K562 (cell line): ENCODE measurements around the gene SVIL. TPM values are rescaled to one million over a fixed set of nuclear protein-coding genes. Genes with fewer than 3 reads are reported as not detected.

Experiments used
- ATAC-seq: fragments of 200-7000 bp; cut with Tn5 transposase; 3 replicates; pipeline ENCODE4 v1.9.1; 2020; ENCODE audit warnings: moderate library complexity
- BruUV-seq: library from RNA; stranded (reverse); fragments of 400-500 nt; replicated peaks from 2 replicates; lab custom pipeline; 2021; lab: Mats Ljungman, UMichigan
- CTCF ChIA-PET: fragments of 300-600 bp; formaldehyde crosslinking; extraction: SDS; loops from one replicate; lab custom pipeline; 2021; ENCODE audit warnings: low intra/inter-chr PET ratio; lab: Yijun Ruan, JAX
- POLR2A ChIA-PET: fragments of 300-600, 350-650 bp; sonication (Branson Sonifier 250); formaldehyde crosslinking; extraction: SDS; loops from one replicate; lab custom pipeline; 2021; ENCODE audit warnings: antibody characterized with exemption, inconsistent platforms; lab: Yijun Ruan, JAX
- DNase-seq, 4 experiments: peaks; one replicate each; pipeline versions ENCODE4 v3.0.0 to v3.0.0-alpha.2; 2011 to 2018; ENCODE audit warnings: low spot score in 3 of 4, mixed read lengths in 3 of 4; ENCODE audit errors: extremely low read depth in 1 of 4
- FAIRE-seq: peaks from 2 replicates; lab custom pipeline; 2011; peaks lifted over from hg19 to GRCh38; lab: Jason Lieb, UNC
- H2AFZ ChIP-seq: 2 replicates; pipeline ENCODE4 v1.6.0; 2011; ENCODE audit warnings: low read depth, low read length, control low read depth, inconsistent platforms
- H3K27ac ChIP-seq: fragments of 200-600 bp; 3 replicates; pipeline ENCODE4 v1.8.0; 2011; ENCODE audit warnings: low read depth, mild to moderate bottlenecking, control low read depth, inconsistent platforms, low read length, moderate library complexity, mixed read lengths; ENCODE audit errors: extremely low read depth
- H3K27me3 ChIP-seq, 2 experiments: fragments of 300-600 bp in 1 of 2; 2 replicates in 1 of 2; 3 replicates in 1 of 2; pipeline versions ENCODE4 v1.6.0 to v1.8.0; 2011; ENCODE audit warnings: inconsistent platforms in 2 of 2, low read length in 2 of 2, mild to moderate bottlenecking in 1 of 2, mixed read lengths in 1 of 2, moderate library complexity in 1 of 2; ENCODE audit not compliant: control insufficient read depth in 2 of 2, insufficient read depth in 2 of 2
- H3K36me3 ChIP-seq: fragments of 300-600 bp; 3 replicates; pipeline ENCODE4 v1.8.0; 2011; ENCODE audit warnings: mild to moderate bottlenecking, low read length, inconsistent platforms; ENCODE audit not compliant: control insufficient read depth, insufficient read depth
- H3K4me1 ChIP-seq, 2 experiments: fragments of 200-600 bp in 1 of 2; replicated peaks in 1 of 2; 2 replicates in 1 of 2; 3 replicates in 1 of 2; pipeline versions ENCODE4 v1.5.1 to v1.8.0; 2011; ENCODE audit warnings: inconsistent platforms in 2 of 2, low read length in 2 of 2, mild to moderate bottlenecking in 1 of 2, mixed read lengths in 1 of 2, moderate library complexity in 1 of 2; ENCODE audit not compliant: control insufficient read depth in 2 of 2, insufficient read depth in 2 of 2
- H3K4me2 ChIP-seq: 2 replicates; pipeline ENCODE4 v1.6.1; 2011; ENCODE audit warnings: low read length, control low read depth, inconsistent platforms, mixed read lengths; ENCODE audit not compliant: insufficient read depth
- H3K4me3 ChIP-seq: fragments of 200-600 bp; sonication (generic), shearing (Covaris generic); 2 replicates; pipeline ENCODE4 v1.5.1; 2016; ENCODE audit warnings: control low read depth, inconsistent platforms
- H3K79me2 ChIP-seq: fragments of 200-600 bp; 3 replicates; pipeline ENCODE4 v1.8.0; 2011; ENCODE audit warnings: low read length, inconsistent platforms; ENCODE audit not compliant: control insufficient read depth, insufficient read depth
- H3K9ac ChIP-seq, 2 experiments: 2 replicates each; pipeline versions ENCODE4 v1.6.0 to v1.6.1; 2011; ENCODE audit warnings: low read depth in 2 of 2, low read length in 2 of 2, control low read depth in 1 of 2, inconsistent platforms in 1 of 2, mild to moderate bottlenecking in 1 of 2, mixed read lengths in 1 of 2; ENCODE audit not compliant: insufficient read depth in 1 of 2
- H3K9me1 ChIP-seq: one replicate; pipeline ENCODE4 v1.6.0; 2011; ENCODE audit warnings: inconsistent platforms, mild to moderate bottlenecking, low read length, moderate library complexity; ENCODE audit not compliant: control insufficient read depth, insufficient read depth
- H3K9me3 ChIP-seq: replicated peaks from 2 replicates; pipeline ENCODE4 v1.5.1; 2011; ENCODE audit warnings: low read depth, low read length, inconsistent platforms; ENCODE audit not compliant: control insufficient read depth, insufficient read depth
- H4K20me1 ChIP-seq: replicated peaks from 2 replicates; pipeline ENCODE4 v1.6.1; 2011; ENCODE audit warnings: low read length, inconsistent platforms, mixed read lengths; ENCODE audit not compliant: control insufficient read depth, insufficient read depth
- CGGBP1 ChIP-seq: fragments of 250-450 bp; sonication (Bioruptor Pico); IDR thresholded peaks from 2 replicates; pipeline ENCODE4 v1.9.0; 2021; ENCODE audit warnings: mild to moderate bottlenecking
- FOXK2 ChIP-seq, 2 experiments: fragments of 450-650 bp; IDR thresholded peaks in 1 of 2; conservative IDR thresholded peaks in 1 of 2; 2 replicates each; pipeline ENCODE4 v1.6.1; 2016; ENCODE audit warnings: low read depth in 2 of 2, mild to moderate bottlenecking in 1 of 2
- FOXM1 ChIP-seq, 2 experiments: fragments of 450-650 bp in 1 of 2; sonication (generic) in 1 of 2; formaldehyde crosslinking in 1 of 2; IDR thresholded peaks; 2 replicates each; pipeline versions ENCODE4 v1.6.1 to v1.9.0; 2017 to 2022; ENCODE audit warnings: low read depth in 2 of 2, mild to moderate bottlenecking in 2 of 2, missing genetic modification reagents in 1 of 2, moderate library complexity in 1 of 2
- HDAC2 ChIP-seq: fragments of 450-650 bp; IDR thresholded peaks from 2 replicates; pipeline ENCODE4 v1.6.1; 2016; ENCODE audit warnings: mild to moderate bottlenecking
- KLF10 ChIP-seq: fragments of 250-450 bp; sonication (Bioruptor Pico); IDR thresholded peaks from 2 replicates; pipeline ENCODE4 v1.6.1; 2021; ENCODE audit warnings: matching md5 sums
- MTA1 ChIP-seq: fragments of 450-650 bp; IDR thresholded peaks from 2 replicates; pipeline ENCODE4 v1.6.1; 2017; ENCODE audit warnings: borderline replicate concordance
- SMARCB1 ChIP-seq: IDR thresholded peaks from 2 replicates; pipeline ENCODE4 v1.6.1; 2011; ENCODE audit warnings: improper control_type of control experiment, low read depth; ENCODE audit not compliant: insufficient read length
- SOX6 ChIP-seq: fragments of 450-650 bp; IDR thresholded peaks from 2 replicates; pipeline ENCODE4 v1.6.1; 2014; ENCODE audit warnings: mild to moderate bottlenecking
- ZNF217 ChIP-seq: sonication (generic); formaldehyde crosslinking; IDR thresholded peaks from 2 replicates; pipeline ENCODE4 v1.8.0; 2022; ENCODE audit warnings: mild to moderate bottlenecking, missing genetic modification reagents
- ZNF263 ChIP-seq: sonication (generic); formaldehyde crosslinking; IDR thresholded peaks from 2 replicates; pipeline ENCODE4 v1.8.0; 2022; ENCODE audit warnings: mild to moderate bottlenecking, missing genetic modification reagents, borderline replicate concordance
- ZNF354B ChIP-seq: fragments of 250-450 bp; sonication (Bioruptor Pico); IDR thresholded peaks from 2 replicates; pipeline ENCODE4 v1.4.0; 2020
- ZSCAN32 ChIP-seq: fragments of 450-650 bp; formaldehyde crosslinking; IDR thresholded peaks from 2 replicates; pipeline ENCODE4 v1.4.0; 2020; ENCODE audit warnings: mild to moderate bottlenecking, moderate library complexity
- WGBS: fragments of 100-300 bp; shearing (Covaris generic); methylation state at CpG from one replicate; pipeline ENCODE4 v1.1.6; 2016; ENCODE audit warnings: low coverage, mixed read lengths; ENCODE audit not compliant: insufficient coverage; ENCODE audit errors: missing lambda C conversion rate; 5-methylcytosine and 5-hydroxymethylcytosine counted together
- in situ Hi-C: fragments of 300-500 bp; cut with MboI; formaldehyde crosslinking; loops from 4 replicates; pipeline ENCODE4 v1.15.0; 2018; ENCODE audit warnings: inconsistent platforms, mixed read lengths
- intact Hi-C: fragments of 100-400 bp; cut with micrococcal nuclease; formaldehyde crosslinking; loops from 2 replicates; pipeline ENCODE4 v1.14.2; 2022
- polyA plus RNA-seq, 8 experiments: library from polyadenylated mRNA; depleted of rRNA in 4 of 8; stranded (reverse) in 5 of 8; unstranded in 3 of 8; fragments of >200 nt; fragmentation: Nextera tagmentation in 2 of 8; fragmentation: Illumina TruSeq in 1 of 8; extraction: Ambion mirVana in 2 of 8; extraction: Trizol in 1 of 8; gene quantifications; 2 replicates each; pipeline versions ENCODE4 v1.2.1 to v1.2.3, GENCODE V29; 2011 to 2014; ENCODE audit warnings: inconsistent platforms in 1 of 8, missing spikeins in 1 of 8
- total RNA-seq, 7 experiments: library from RNA; depleted of rRNA in 6 of 7; stranded (reverse); fragments of >200 nt in 6 of 7; fragmentation: Illumina TruSeq in 2 of 7; extraction: Trizol in 2 of 7; gene quantifications; 2 replicates each; pipeline versions ENCODE4 v1.2.1 to v1.2.3, GENCODE V29; 2011 to 2021; ENCODE audit warnings: low replicate concordance in 1 of 7

SVIL gene
- total and polyA plus RNA-seq, 9 of the 15 experiments (the other 6 are each of a cell fraction or from before 2014, with no cell fraction given) = under 0.01 to 0.18 (median 0.05) TPM; not detected in 3

GRCh38 chr10:29431711-29432110, 203.1 kb downstream of the SVIL start:
- intact Hi-C loops = no loop called here
- H3K27me3 ChIP-seq = no peaks in the 10 kb centered on the region
- no peak for DNase-seq
- no peak for ATAC-seq
- H3K4me2 ChIP-seq = no peak overlapping the region
- no peak overlapping the region for H3K4me3 ChIP-seq
- in situ Hi-C loops = no loop called here
- no peak overlapping the region for H3K9ac ChIP-seq
- TF ChIP-seq SMARCB1 = no peak
- no peak for TF ChIP-seq SOX6
- TF ChIP-seq KLF10 = no peak
- no peak for TF ChIP-seq ZSCAN32 (CRISPR knock-in tag)
- TF ChIP-seq MTA1 = no peak
- TF ChIP-seq ZNF263 (CRISPR knock-in tag) = no peak
- no peak for TF ChIP-seq ZNF217 (CRISPR knock-in tag)
- TF ChIP-seq ZNF354B (CRISPR knock-in tag) = no peak
- TF ChIP-seq CGGBP1 (CRISPR knock-in tag) = no peak
- no peak for TF ChIP-seq FOXM1 (IDR thresholded peaks at IDR 0.05; ENCODE audit: low read depth)
- no peak for TF ChIP-seq FOXM1 (CRISPR knock-in tag; IDR thresholded peaks at IDR 0.05; ENCODE audit: low read depth)
- TF ChIP-seq FOXK2 (conservative IDR thresholded peaks at IDR 0.05 in 1 of 2, IDR thresholded peaks at IDR 0.05 in 1 of 2; ENCODE audit: low read depth in 2 of 2) = no peak
- TF ChIP-seq HDAC2 = no peak
- TF ChIP-seq, all 486 proteins: peak for 0
- H3K4me1 ChIP-seq = no peaks in the 10 kb centered on the region
- WGBS = 18% methylated on average over 1 of the region's 1 CpG
- ChIA-PET CTCF (no interaction called here), POLR2A (no interaction called here)
- H3K9me1 ChIP-seq = no peaks in the 10 kb centered on the region
- H4K20me1 ChIP-seq = 0 out of 2 replicates have a peak, but pooled peaks cover 4% of the 10 kb centered on the region
- BruUV-seq = no TSS peak
- H3K9me3 ChIP-seq = no peaks in the 10 kb centered on the region
- H3K36me3 ChIP-seq = no peaks in the 10 kb centered on the region
- H3K79me2 ChIP-seq = no peaks in the 10 kb centered on the region
- H2AFZ ChIP-seq = no peak overlapping the region
- no peak overlapping the region for H3K27ac ChIP-seq
- no peak for FAIRE-seq
